ENCODE data around the gene MTCL3.

Gene MTCL3

GRCh38 chr6:127477658-127478057 lies 41.5 kb downstream of the MTCL3 start:
- DNase-seq (ENCODE audit: low read depth, low spot score) (no peak), FAIRE-seq (no peak)
- no peak overlapping the region for H2AFZ ChIP-seq (ENCODE audit: control insufficient read depth, low read length)
- H3K9me1 ChIP-seq (ENCODE audit: control insufficient read depth, extremely low read depth, insufficient read depth, low read length): no peaks in the 10 kb centered on the region
- no peak overlapping the region for H3K4me2 ChIP-seq (ENCODE audit: control insufficient read depth, extremely low read depth, insufficient read depth, low read depth, low read length)
- dilution Hi-C loops (cut with MboI; ENCODE audit: extremely low pct_ligation_motif_present, low sequenced_read_pairs): no loop called here
- no peaks in the 10 kb centered on the region for H3K79me2 ChIP-seq (ENCODE audit: control insufficient read depth, insufficient read depth, low read length)
- no peak for TF ChIP-seq CTCF (optimal IDR thresholded peaks at IDR 0.05 in 1 of 3, IDR thresholded peaks at IDR 0.05 in 1 of 3, conservative IDR thresholded peaks at IDR 0.05 in 1 of 3; ENCODE audit: extremely low read depth in 1 of 3, insufficient read depth in 2 of 3, low read length in 3 of 3)
- no peak for TF ChIP-seq EZH2 (IDR thresholded peaks at IDR 0.05; ENCODE audit: low read length)
- H4K20me1 ChIP-seq (ENCODE audit: control insufficient read depth, extremely low read depth, insufficient read depth, low read length): no peaks in the 10 kb centered on the region
- H3K4me3 ChIP-seq (ENCODE audit: control insufficient read depth in 2 of 3, extremely low read depth in 1 of 3, insufficient read depth in 2 of 3, low read depth in 1 of 3, low read length in 3 of 3): no peak overlapping the region
- no peak overlapping the region for H3K27ac ChIP-seq (ENCODE audit: control insufficient read depth, insufficient read depth, low read length)
- H3K9me3 ChIP-seq (ENCODE audit: control insufficient read depth, low read depth, low read length): no peaks in the 10 kb centered on the region
- H3K4me1 ChIP-seq (ENCODE audit: control insufficient read depth, extremely low read depth, insufficient read depth, low read length): peaks cover 11% of the 10 kb centered on the region
- H3K36me3 ChIP-seq (ENCODE audit: control insufficient read depth in 2 of 2, extremely low read depth in 1 of 2, insufficient read depth in 2 of 2, low read length in 2 of 2): no peaks in the 10 kb centered on the region
- no peak overlapping the region for H3K9ac ChIP-seq (ENCODE audit: control insufficient read depth, extremely low read depth, insufficient read depth, low read length)
- peaks cover 6% of the 10 kb centered on the region for H3K27me3 ChIP-seq (ENCODE audit: control insufficient read depth, extremely low read depth, insufficient read depth, low read length)

GRCh38 chr6:127475823-127476176 lies 43.3 kb downstream of the MTCL3 start:
- DNase-seq (ENCODE audit: low read depth, low spot score) (no peak), FAIRE-seq (no peak)
- Histone ChIP-seq H3K4me3 (ENCODE audit: control insufficient read depth in 2 of 3, extremely low read depth in 1 of 3, insufficient read depth in 2 of 3, low read depth in 1 of 3, low read length in 3 of 3) (no peak overlapping the region), H3K27me3 (ENCODE audit: control insufficient read depth, extremely low read depth, insufficient read depth, low read length) (peaks cover 6% of the 10 kb centered on the region), H3K9me3 (ENCODE audit: control insufficient read depth, low read depth, low read length) (no peaks in the 10 kb centered on the region), H3K27ac (ENCODE audit: control insufficient read depth, insufficient read depth, low read length) (no peak overlapping the region), H3K9me1 (ENCODE audit: control insufficient read depth, extremely low read depth, insufficient read depth, low read length) (no peaks in the 10 kb centered on the region), H4K20me1 (ENCODE audit: control insufficient read depth, extremely low read depth, insufficient read depth, low read length) (no peaks in the 10 kb centered on the region), H2AFZ (ENCODE audit: control insufficient read depth, low read length) (no peak overlapping the region), H3K4me1 (ENCODE audit: control insufficient read depth, extremely low read depth, insufficient read depth, low read length) (no peaks in the 10 kb centered on the region), H3K36me3 (ENCODE audit: control insufficient read depth in 2 of 2, extremely low read depth in 1 of 2, insufficient read depth in 2 of 2, low read length in 2 of 2) (no peaks in the 10 kb centered on the region), H3K4me2 (ENCODE audit: control insufficient read depth, extremely low read depth, insufficient read depth, low read depth, low read length) (no peak overlapping the region), H3K79me2 (ENCODE audit: control insufficient read depth, insufficient read depth, low read length) (no peaks in the 10 kb centered on the region), H3K9ac (ENCODE audit: control insufficient read depth, extremely low read depth, insufficient read depth, low read length) (no peak overlapping the region)
- TF ChIP-seq CTCF (optimal IDR thresholded peaks at IDR 0.05 in 1 of 3, IDR thresholded peaks at IDR 0.05 in 1 of 3, conservative IDR thresholded peaks at IDR 0.05 in 1 of 3; ENCODE audit: extremely low read depth in 1 of 3, insufficient read depth in 2 of 3, low read length in 3 of 3): no peak
- no peak for TF ChIP-seq EZH2 (IDR thresholded peaks at IDR 0.05; ENCODE audit: low read length)
- dilution Hi-C loops (cut with MboI; ENCODE audit: extremely low pct_ligation_motif_present, low sequenced_read_pairs): no loop called here

Measured in keratinocyte (primary cell).